HG03565 (cell line): ENCODE results near the gene SMIM13.
"Not testable (repeated sequence)": the region's sequence is repeated elsewhere in the genome, so short reads cannot be mapped to it uniquely, and the experiment has no call there.

Source experiments
- ATAC-seq: cut with Tn5 transposase; IDR thresholded peaks from one replicate; pipeline ENCODE4 v1.9.1; 2021; ENCODE audit warnings: mild to moderate bottlenecking, moderate library complexity; ENCODE audit not compliant: unreplicated experiment

The SMIM13 gene

GRCh38 chr6:11083491-11083890 is 10.1 kb upstream of the SMIM13 start:
- no peak for ATAC-seq

- no peak for ATAC-seq
These were observed 9.7 kb upstream of the SMIM13 start for GRCh38 chr6:11083956-11084355.

GRCh38 chr6:11085758-11086435 is 7.7 kb upstream of the SMIM13 start:
- ATAC-seq: no peak

GRCh38 chr6:11087141-11087812 is 6.4 kb upstream of the SMIM13 start:
- ATAC-seq: not testable (repeated sequence)

GRCh38 chr6:11089695-11090094 is 3.9 kb upstream of the SMIM13 start:
- no peak for ATAC-seq

GRCh38 chr6:11091141-11091540 is 2.5 kb upstream of the SMIM13 start:
- ATAC-seq: not testable (repeated sequence)

- peak; percentile 16 for ATAC-seq
These were observed 812 bp upstream of the SMIM13 start for GRCh38 chr6:11092668-11093375.

- peak; percentile 7 for ATAC-seq
These were observed 333 bp upstream of the SMIM13 start for GRCh38 chr6:11093376-11093625.

GRCh38 chr6:11094411-11094851 is 797 bp downstream of the SMIM13 start:
- ATAC-seq: peak; percentile 20

GRCh38 chr6:11094941-11095340 is 1.3 kb downstream of the SMIM13 start:
- ATAC-seq: no peak

GRCh38 chr6:11096109-11096508 is 2.5 kb downstream of the SMIM13 start:
- no peak for ATAC-seq

- no peak for ATAC-seq
These were observed 3.8 kb downstream of the SMIM13 start for GRCh38 chr6:11097476-11097875.

- no peak for ATAC-seq
These were observed 4.4 kb downstream of the SMIM13 start for GRCh38 chr6:11098004-11098403.

GRCh38 chr6:11101417-11101816 is 7.8 kb downstream of the SMIM13 start:
- no peak for ATAC-seq

GRCh38 chr6:11103065-11103464 is 9.4 kb downstream of the SMIM13 start:
- ATAC-seq: no peak

- no peak for ATAC-seq
These were observed 15.1 kb downstream of the SMIM13 start for GRCh38 chr6:11108726-11109125.

- no peak for ATAC-seq
These were observed 17.5 kb downstream of the SMIM13 start, which contains the start of gene ERVFRD-1 for GRCh38 chr6:11110921-11111768. Gene ERVFRD-1 (minus strand): TSS chr6:11111725. CDS start chr6:11105310, 6,415 bp downstream.

GRCh38 chr6:11111769-11112437 is 18.3 kb downstream of the SMIM13 start:
- no peak for ATAC-seq

- ATAC-seq: no peak
These were observed 19.4 kb downstream of the SMIM13 start for GRCh38 chr6:11113038-11113437.

GRCh38 chr6:11115808-11116536 is 22.3 kb downstream of the SMIM13 start:
- not testable (repeated sequence) for ATAC-seq
